Measurements from ENCODE around the gene RBM17.
"Not testable (repeated sequence)": the region's sequence is repeated elsewhere in the genome, so short reads cannot be mapped to it uniquely, and the experiment has no call there.

RBM17 gene

DNA sequence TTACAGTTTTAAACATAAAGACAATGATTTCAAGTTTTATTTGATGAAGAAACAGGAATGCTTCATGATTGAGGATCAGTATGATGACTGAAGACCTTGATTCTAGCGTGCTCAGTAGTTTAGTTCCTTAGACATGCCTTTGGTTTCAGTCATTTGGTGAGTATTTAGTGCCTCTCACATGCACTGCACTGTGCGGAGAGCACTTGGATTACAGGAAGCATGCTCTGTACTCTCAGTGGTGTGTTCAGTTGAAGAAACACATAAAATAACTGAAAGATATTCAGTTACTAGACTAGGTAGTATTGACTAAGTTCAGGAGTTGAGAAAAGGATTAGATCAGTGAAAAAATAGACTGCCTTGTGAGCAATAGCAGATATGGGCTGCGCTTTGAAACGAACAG is 25.5 kb downstream of the RBM17 start:
- DNase-seq, result no peak

DNA sequence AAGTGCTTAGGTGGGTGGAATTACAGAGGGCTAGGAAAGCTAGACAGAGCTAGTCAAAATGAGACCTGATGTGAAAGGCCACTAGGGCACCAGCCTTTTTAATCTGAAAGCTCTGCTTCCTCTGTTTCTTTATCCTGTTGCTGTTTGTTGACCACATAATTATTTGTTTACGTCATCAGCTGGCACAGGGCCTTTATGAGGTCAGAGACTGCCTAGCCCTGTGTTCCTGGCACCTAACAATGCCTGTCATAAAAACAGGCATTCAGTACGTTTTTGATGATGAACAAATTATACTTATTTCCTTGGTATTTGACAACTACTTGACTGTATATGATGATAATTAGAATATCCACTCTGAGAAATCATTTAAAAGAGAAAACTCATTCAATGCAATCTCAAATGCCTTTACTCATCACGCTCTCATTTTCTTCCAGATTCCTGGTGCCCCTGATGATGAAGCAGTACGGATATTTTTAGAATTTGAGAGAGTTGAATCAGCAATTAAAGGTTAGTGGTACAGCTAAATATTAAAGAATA is 26.0 kb downstream of the RBM17 start:
- DNase-seq, result no peak

DNA sequence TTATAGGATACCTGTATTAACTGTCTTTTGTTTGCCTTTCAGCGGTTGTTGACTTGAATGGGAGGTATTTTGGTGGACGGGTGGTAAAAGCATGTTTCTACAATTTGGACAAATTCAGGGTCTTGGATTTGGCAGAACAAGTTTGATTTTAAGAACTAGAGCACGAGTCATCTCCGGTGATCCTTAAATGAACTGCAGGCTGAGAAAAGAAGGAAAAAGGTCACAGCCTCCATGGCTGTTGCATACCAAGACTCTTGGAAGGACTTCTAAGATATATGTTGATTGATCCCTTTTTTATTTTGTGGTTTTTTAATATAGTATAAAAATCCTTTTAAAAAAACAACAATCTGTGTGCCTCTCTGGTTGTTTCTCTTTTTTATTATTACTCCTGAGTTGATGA is 26.6 kb downstream of the RBM17 start:
- DNase-seq, result no peak

DNA sequence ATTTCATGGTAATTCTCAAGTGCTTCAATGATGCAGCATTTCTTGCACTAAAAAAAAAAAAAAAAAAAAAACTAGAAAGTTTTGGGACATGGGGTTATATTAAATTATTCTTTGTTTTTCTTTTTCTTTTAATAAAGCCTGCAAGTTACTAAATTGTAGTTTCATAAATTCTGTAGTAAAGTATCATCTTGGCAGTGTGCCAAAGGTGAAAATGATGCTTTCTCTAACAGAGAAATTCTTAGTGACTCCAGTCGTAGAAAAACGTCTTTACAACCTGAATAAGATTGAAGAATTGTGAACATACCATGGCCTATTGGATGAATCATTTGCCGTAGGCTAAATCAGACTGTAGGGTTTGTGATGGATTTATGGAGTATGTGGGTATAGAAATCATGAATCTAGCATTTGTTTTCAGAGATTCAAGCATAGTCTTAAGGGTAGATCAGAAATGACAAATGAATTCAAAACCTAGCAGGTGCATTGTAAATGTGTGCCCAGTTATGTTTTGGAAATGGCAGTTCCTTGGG is 27.1 kb downstream of the RBM17 start:
- no peak for DNase-seq

GRCh38 chr10:6116806-6117205 is 28.0 kb downstream of the RBM17 start:
- DNase-seq, result no peak

GRCh38 chr10:6117711-6118110 is 28.9 kb downstream of the RBM17 start:
- DNase-seq, result no peak

GRCh38 chr10:6119423-6119822 is 30.6 kb downstream of the RBM17 start:
- DNase-seq, result no peak

DNA sequence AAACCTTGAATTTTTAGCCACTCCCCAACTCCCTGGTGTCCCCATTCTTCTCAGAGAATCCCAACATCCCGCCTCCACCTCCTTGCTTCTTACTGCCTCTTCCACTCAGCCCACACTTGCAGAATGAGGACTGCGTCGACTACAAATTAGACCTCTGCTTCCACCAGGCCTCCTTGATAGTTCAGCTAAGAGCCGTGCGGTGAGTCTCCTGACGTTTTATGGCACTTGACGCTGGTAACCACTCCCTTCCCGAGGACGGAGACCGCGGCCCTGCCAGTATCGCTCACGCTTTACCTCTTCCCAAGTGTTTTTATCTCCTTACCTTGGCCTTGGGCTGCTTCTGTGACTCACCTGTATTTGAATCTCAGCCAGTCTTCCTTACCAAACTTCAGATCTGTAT is 31.1 kb downstream of the RBM17 start:
- DNase-seq, result no peak

DNA sequence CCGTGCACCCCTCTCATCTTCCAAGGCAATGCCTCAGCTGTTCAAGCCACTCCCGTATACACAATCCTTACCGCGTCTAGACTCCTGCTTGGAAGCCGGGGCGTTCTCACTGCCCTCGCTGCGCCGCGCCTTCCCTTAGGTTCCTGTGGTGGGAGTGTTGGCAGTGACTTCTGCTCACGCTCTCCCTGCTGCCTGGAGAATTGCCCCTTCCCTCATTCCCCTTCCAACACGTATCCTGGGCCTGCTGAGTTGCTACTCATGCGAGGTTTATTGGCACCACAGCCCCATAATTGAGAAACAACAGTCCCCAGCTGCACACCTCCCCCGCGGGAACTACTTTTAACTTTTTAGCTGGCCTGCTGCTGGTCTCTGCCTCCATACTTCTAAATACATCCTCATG is 31.9 kb downstream of the RBM17 start:
- no peak for DNase-seq

- no peak for DNase-seq
Observed at GRCh38 chr10:6121146-6121545, 32.3 kb downstream of the RBM17 start.

- DNase-seq, result no peak
Observed at GRCh38 chr10:6123532-6123931, 34.7 kb downstream of the RBM17 start.

DNA sequence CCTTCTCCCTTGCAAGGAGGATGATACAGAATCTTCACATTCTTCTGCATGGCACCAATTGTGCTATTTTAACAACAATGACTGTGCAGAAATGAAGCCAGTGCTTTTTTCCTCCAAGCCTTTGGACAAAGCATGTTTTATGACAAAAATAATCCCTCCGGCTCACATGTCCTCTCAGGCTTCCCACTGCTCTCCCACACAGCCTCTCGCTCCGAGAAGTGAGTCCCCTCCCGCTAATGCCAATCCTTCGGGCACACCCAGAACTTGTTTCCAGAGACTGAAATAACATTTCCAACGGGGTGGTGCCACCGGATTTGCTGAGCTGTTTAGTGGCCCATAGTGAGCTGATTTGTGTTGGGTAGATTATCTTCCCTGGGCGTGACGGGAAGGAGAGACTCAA is 35.8 kb downstream of the RBM17 start:
- DNase-seq, result no peak

- DNase-seq, result not testable (repeated sequence)
Observed at GRCh38 chr10:6127461-6127860, 38.6 kb downstream of the RBM17 start.

GRCh38 chr10:6128087-6128486 is 39.3 kb downstream of the RBM17 start:
- no peak for DNase-seq

DNA sequence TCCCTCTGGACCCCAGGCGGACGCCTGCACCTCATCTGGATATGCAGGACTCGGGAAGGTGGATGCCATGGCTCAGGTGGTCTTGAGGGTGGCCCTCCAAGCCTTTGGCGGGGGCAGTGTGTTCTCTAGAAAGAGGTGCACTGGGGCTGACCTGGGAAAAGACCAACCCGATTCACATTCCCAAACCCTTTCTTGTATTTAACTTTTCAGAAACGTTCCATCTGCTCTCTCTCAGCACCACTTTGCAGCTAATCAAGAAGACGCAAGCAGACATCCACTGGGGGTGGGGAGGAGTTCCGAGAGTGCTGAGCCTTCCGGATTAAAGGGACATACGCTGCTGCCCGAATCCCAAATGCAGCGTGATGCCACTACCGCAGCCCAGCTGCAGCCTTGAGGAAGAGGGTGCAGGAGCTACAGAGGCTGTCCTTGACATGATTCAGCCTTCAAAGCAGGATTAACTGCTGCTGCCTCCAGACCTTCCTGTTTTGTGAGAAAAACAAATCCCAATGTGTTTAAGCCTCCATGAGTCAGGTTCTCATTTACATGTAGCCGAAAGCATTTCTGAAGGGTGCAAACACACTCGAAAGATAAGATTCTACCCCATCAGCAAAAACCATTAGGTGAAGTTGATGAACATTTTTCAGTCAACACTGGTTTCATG is 39.9 kb downstream of the RBM17 start:
- DNase-seq, result no peak

DNA sequence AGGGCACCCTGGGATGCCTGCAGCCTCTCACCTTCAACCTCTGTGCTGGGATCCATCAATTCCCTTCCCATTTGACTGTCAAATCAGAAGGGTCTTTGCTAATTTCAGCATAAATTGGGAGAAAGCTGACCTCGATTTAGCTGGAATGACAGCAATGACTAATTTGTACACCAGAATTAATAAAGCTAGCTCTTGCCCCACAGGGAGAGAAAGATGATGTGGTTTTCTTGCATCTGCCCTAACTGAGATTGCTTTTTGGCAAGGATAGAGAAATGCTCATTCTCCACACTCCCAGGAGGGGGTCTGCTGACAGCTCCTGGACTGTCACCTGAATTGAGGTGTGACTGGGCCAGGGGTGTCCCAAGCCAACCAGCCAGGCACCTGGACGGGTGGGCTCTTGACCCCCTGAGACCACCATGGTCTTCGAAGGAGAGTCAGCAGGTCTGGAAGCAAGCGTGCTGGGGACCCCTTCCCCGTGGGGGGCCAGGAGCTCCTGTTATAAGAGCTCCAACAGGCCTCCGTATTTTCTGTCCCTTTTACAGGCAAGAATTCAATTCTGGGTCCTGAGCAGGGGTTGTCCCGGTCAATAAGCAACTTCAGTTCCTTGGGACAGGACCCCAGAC is 42.1 kb downstream of the RBM17 start:
- DNase-seq, result no peak

GRCh38 chr10:6133331-6134098 is 44.7 kb downstream of the RBM17 start:
- no peak for DNase-seq

DNA sequence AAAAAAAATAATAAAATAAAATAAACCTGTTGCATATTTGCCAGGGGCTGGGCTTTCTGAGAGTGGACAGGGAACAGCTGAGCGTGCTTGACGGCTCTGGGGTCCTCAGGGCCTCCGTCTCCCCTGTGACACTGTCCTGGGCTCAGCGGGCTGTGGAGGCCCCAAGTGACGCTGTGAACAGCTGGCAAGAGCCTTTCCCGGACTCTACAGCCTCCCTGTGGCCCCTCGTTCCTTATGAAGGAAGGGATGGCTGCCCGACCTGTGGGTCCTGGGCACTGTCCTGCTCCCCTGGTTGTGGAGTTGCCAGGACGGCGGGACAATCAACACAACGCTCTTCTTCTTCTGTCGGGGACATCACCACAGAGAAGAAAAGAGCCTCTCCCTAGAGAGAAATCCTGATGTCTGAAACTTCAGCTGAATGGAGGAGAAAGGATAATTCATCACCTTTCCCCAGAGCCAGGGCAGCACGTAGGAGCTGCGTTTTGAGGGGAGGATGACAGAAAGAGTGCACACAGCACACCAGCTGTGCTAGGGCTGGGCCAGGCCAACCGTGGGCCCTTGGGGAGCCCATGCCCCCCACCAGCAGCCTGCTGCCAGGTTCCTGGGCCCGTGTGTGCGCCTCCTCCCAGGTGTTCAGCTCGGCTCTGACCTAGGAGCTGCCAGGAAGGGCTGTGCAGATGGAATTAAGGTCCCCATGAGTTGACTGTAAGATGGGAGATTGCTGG is 45.4 kb downstream of the RBM17 start:
- DNase-seq, result no peak

GRCh38 chr10:6135039-6135438 is 46.2 kb downstream of the RBM17 start:
- DNase-seq, result no peak

- no peak for DNase-seq
Observed at GRCh38 chr10:6135589-6136168, 46.8 kb downstream of the RBM17 start.

DNA sequence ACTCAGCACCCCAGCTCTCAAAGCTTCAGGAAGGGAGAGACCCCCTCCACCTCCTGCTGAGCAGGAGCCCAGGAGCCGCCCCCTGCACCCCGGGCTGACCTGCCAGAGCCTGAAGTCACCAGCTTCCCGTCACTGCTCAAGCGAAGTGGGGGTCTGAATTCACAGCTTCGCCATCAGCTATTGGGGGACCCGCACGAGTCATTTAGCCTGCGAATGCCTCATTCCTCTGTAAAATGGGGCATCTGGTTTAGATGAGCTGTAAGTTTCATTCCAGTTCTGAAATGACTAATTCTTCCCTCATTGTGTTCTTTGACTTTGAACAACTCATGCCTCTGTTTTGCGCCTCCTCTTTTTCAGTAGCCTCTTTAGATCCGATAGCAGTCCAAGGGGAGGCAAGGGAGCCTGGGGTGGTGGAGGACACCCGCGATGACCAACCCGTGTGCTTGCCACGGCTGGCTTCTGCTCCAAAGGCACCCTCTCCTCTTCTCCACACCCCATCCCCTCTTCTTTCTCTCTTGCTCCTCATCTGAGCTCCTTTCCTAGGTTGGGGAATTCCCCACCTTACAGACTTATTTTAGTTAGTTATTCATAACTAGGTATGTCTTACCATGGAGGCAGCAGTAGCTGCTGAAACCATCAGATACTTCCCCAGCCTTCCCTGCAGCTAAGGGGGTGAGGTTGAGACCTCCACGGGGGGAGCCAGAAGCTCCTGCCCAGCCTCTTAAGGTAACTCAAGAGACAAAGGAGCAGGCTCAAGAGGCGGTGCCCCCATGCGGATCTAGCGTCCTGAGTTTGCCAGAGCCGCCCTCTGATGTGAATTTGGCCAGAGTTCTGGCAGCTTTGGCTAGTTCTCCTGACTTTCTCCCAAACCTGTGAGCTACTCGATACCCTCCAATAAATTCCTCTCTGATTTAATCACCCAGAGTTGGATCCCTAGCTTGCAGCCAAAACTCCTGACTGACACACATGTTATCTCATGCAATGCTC is 47.7 kb downstream of the RBM17 start:
- DNase-seq, result no peak

Measured in stimulated activated naive CD4-positive, alpha-beta T cell (primary cell).